DOHH2 (cell line): ENCODE measurements around the gene HLA-DOB.

Source experiments
- EZH2phosphoT487 ChIP-seq: fragments of 200-600 bp; sonication (generic); IDR thresholded peaks from 2 replicates; pipeline ENCODE4 v1.6.1; 2017; ENCODE audit warnings: borderline replicate concordance, mild to moderate bottlenecking, antibody characterized with exemption, low read length, moderate library complexity, mixed read lengths
- TF ChIP-seq, protein P1 (sequence below): fragments of 200-600 bp; sonication (generic); IDR thresholded peaks from one replicate; pipeline ENCODE4 v1.5.1; 2014; ENCODE audit warnings: antibody characterized with exemption, mild to moderate bottlenecking, low read depth, low read length; ENCODE audit not compliant: poor library complexity, severe bottlenecking

DNA sequence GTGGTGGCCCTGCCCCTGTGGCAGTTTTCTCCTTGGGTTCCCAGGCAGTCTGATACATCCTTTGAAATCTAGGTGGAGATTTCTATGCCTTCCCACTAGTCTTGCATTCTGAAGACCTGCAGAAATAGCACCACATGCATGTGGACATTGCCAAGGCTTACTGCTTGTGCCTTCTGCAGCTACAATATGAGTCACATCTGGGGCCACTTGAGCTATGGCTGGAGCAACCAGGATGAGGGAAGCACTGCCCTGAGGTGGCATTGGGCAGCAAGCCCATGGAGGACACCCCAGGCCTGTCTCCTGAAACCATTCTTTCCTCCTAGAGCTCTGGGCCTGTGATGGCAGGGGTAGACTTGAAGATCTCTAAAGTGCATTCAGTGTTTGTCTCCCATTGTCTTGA is 37.8 kb downstream of the HLA-DOB start:
- TF ChIP-seq, protein P1, sequence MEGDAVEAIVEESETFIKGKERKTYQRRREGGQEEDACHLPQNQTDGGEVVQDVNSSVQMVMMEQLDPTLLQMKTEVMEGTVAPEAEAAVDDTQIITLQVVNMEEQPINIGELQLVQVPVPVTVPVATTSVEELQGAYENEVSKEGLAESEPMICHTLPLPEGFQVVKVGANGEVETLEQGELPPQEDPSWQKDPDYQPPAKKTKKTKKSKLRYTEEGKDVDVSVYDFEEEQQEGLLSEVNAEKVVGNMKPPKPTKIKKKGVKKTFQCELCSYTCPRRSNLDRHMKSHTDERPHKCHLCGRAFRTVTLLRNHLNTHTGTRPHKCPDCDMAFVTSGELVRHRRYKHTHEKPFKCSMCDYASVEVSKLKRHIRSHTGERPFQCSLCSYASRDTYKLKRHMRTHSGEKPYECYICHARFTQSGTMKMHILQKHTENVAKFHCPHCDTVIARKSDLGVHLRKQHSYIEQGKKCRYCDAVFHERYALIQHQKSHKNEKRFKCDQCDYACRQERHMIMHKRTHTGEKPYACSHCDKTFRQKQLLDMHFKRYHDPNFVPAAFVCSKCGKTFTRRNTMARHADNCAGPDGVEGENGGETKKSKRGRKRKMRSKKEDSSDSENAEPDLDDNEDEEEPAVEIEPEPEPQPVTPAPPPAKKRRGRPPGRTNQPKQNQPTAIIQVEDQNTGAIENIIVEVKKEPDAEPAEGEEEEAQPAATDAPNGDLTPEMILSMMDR = no peak
- no peak for TF ChIP-seq EZH2phosphoT487
